Activated T-cell treated with anti-CD3 and anti-CD28 coated beads, Interleukin-2, amount 50 U/mL, for 24 hours (primary cell): ENCODE data around the gene OSBPL10.
"Not testable (repeated sequence)": the region's sequence is repeated elsewhere in the genome, so short reads cannot be mapped to it uniquely, and the experiment has no call there.

Source experiments
- DNase-seq: peaks from one replicate; pipeline ENCODE4 v3.0.0-alpha.2; 2020
- H3K27ac Mint-ChIP-seq: 2 replicates; pipeline ENCODE4 v1.8.0; 2020; ENCODE audit warnings: mild to moderate bottlenecking, mixed read lengths
- H3K27me3 Mint-ChIP-seq: 2 replicates; pipeline ENCODE4 v1.8.0; 2020; ENCODE audit warnings: mixed read lengths
- H3K36me3 Mint-ChIP-seq: 2 replicates; pipeline ENCODE4 v1.8.0; 2020; ENCODE audit warnings: low read depth, mixed read lengths
- H3K4me1 Mint-ChIP-seq: 2 replicates; pipeline ENCODE4 v1.8.0; 2020; ENCODE audit warnings: low read depth, mixed read lengths
- H3K4me3 Mint-ChIP-seq: 2 replicates; pipeline ENCODE4 v1.8.0; 2020; ENCODE audit warnings: mild to moderate bottlenecking, moderate library complexity, mixed read lengths
- H3K9me3 Mint-ChIP-seq: 2 replicates; pipeline ENCODE4 v1.8.0; 2020; ENCODE audit warnings: mixed read lengths

The OSBPL10 gene

GRCh38 chr3:31690771-31691170 is 290.3 kb downstream of the OSBPL10 start:
- H3K36me3 Mint-ChIP-seq, result no peaks in the 10 kb centered on the region

GRCh38 chr3:31689523-31689922 is 291.5 kb downstream of the OSBPL10 start:
- H3K9me3 Mint-ChIP-seq, DNase-seq, H3K27me3 Mint-ChIP-seq, H3K27ac Mint-ChIP-seq, H3K4me3 Mint-ChIP-seq, H3K4me1 Mint-ChIP-seq, H3K36me3 Mint-ChIP-seq: not testable (repeated sequence)

More at GRCh38 chr3:31690771-31691170, 290.3 kb downstream of the OSBPL10 start:
- DNase-seq, result no peak
- Mint-ChIP-seq H3K27me3 (no peaks in the 10 kb centered on the region), H3K27ac (no peak overlapping the region), H3K9me3 (peaks cover 3% of the 10 kb centered on the region), H3K4me3 (no peak overlapping the region), H3K4me1 (no peaks in the 10 kb centered on the region)

- Mint-ChIP-seq H3K4me3 (no peak overlapping the region), H3K36me3 (no peaks in the 10 kb centered on the region), H3K27ac (no peak overlapping the region), H3K4me1 (no peaks in the 10 kb centered on the region), H3K9me3 (peaks cover 3% of the 10 kb centered on the region), H3K27me3 (no peaks in the 10 kb centered on the region)
- no peak for DNase-seq
These were observed 292.1 kb downstream of the OSBPL10 start for GRCh38 chr3:31688984-31689383.

- H3K27ac Mint-ChIP-seq, result no peak overlapping the region
- H3K36me3 Mint-ChIP-seq, result no peaks in the 10 kb centered on the region
- no peak for DNase-seq
These were observed 293.9 kb downstream of the OSBPL10 start for GRCh38 chr3:31687020-31687802.

GRCh38 chr3:31680072-31680870 is 300.8 kb downstream of the OSBPL10 start:
- Mint-ChIP-seq H3K4me3 (no peak overlapping the region), H3K27me3 (no peaks in the 10 kb centered on the region), H3K36me3 (no peaks in the 10 kb centered on the region), H3K9me3 (no peaks in the 10 kb centered on the region), H3K27ac (no peak overlapping the region), H3K4me1 (no peaks in the 10 kb centered on the region)
- DNase-seq, result no peak

More at GRCh38 chr3:31687020-31687802, 293.9 kb downstream of the OSBPL10 start:
- Mint-ChIP-seq H3K4me3 (no peak overlapping the region), H3K27me3 (no peaks in the 10 kb centered on the region), H3K4me1 (no peaks in the 10 kb centered on the region), H3K9me3 (peaks cover 3% of the 10 kb centered on the region)

- no peak overlapping the region for H3K4me3 Mint-ChIP-seq
These were observed 304.5 kb downstream of the OSBPL10 start for GRCh38 chr3:31676556-31676955.

GRCh38 chr3:31673950-31674349 is 307.1 kb downstream of the OSBPL10 start:
- no peak for DNase-seq
- Mint-ChIP-seq H3K4me1 (no peaks in the 10 kb centered on the region), H3K27me3 (no peaks in the 10 kb centered on the region), H3K9me3 (no peaks in the 10 kb centered on the region), H3K36me3 (no peaks in the 10 kb centered on the region), H3K27ac (no peak overlapping the region), H3K4me3 (no peak overlapping the region)

More at GRCh38 chr3:31676556-31676955, 304.5 kb downstream of the OSBPL10 start:
- Mint-ChIP-seq H3K27ac (no peak overlapping the region), H3K27me3 (no peaks in the 10 kb centered on the region), H3K9me3 (no peaks in the 10 kb centered on the region), H3K4me1 (no peaks in the 10 kb centered on the region), H3K36me3 (no peaks in the 10 kb centered on the region)
- no peak for DNase-seq

- no peaks in the 10 kb centered on the region for H3K9me3 Mint-ChIP-seq
- no peak overlapping the region for H3K27ac Mint-ChIP-seq
- no peak for DNase-seq
- no peaks in the 10 kb centered on the region for H3K36me3 Mint-ChIP-seq
- no peaks in the 10 kb centered on the region for H3K27me3 Mint-ChIP-seq
- H3K4me1 Mint-ChIP-seq, result no peaks in the 10 kb centered on the region
- no peak overlapping the region for H3K4me3 Mint-ChIP-seq
These were observed 309.1 kb downstream of the OSBPL10 start for GRCh38 chr3:31671976-31672375.

GRCh38 chr3:31671451-31671850 is 309.6 kb downstream of the OSBPL10 start:
- Mint-ChIP-seq H3K36me3 (no peaks in the 10 kb centered on the region), H3K4me3 (no peak overlapping the region), H3K27me3 (no peaks in the 10 kb centered on the region), H3K4me1 (no peaks in the 10 kb centered on the region), H3K27ac (no peak overlapping the region), H3K9me3 (no peaks in the 10 kb centered on the region)
- DNase-seq, result no peak

- no peak overlapping the region for H3K4me3 Mint-ChIP-seq
- no peaks in the 10 kb centered on the region for H3K9me3 Mint-ChIP-seq
- no peak overlapping the region for H3K27ac Mint-ChIP-seq
- no peaks in the 10 kb centered on the region for H3K36me3 Mint-ChIP-seq
- no peaks in the 10 kb centered on the region for H3K4me1 Mint-ChIP-seq
- no peak for DNase-seq
- H3K27me3 Mint-ChIP-seq, result no peaks in the 10 kb centered on the region
These were observed 310.3 kb downstream of the OSBPL10 start for GRCh38 chr3:31670722-31671121.

GRCh38 chr3:31670136-31670535 is 310.9 kb downstream of the OSBPL10 start:
- DNase-seq, result no peak
- no peaks in the 10 kb centered on the region for H3K4me1 Mint-ChIP-seq
- no peaks in the 10 kb centered on the region for H3K9me3 Mint-ChIP-seq
- H3K27ac Mint-ChIP-seq, result no peak overlapping the region
- H3K4me3 Mint-ChIP-seq, result no peak overlapping the region
- no peaks in the 10 kb centered on the region for H3K36me3 Mint-ChIP-seq
- peaks cover under 1% of the 10 kb centered on the region for H3K27me3 Mint-ChIP-seq

GRCh38 chr3:31668242-31668641 is 312.8 kb downstream of the OSBPL10 start:
- DNase-seq, result no peak
- H3K36me3 Mint-ChIP-seq, result no peaks in the 10 kb centered on the region
- H3K4me1 Mint-ChIP-seq, result no peaks in the 10 kb centered on the region
- H3K27me3 Mint-ChIP-seq, result peaks cover 6% of the 10 kb centered on the region
- H3K9me3 Mint-ChIP-seq, result no peaks in the 10 kb centered on the region
- no peak overlapping the region for H3K27ac Mint-ChIP-seq
- no peak overlapping the region for H3K4me3 Mint-ChIP-seq

GRCh38 chr3:31667582-31667981 is 313.5 kb downstream of the OSBPL10 start:
- H3K27ac Mint-ChIP-seq, result no peak overlapping the region
- no peaks in the 10 kb centered on the region for H3K9me3 Mint-ChIP-seq
- H3K4me3 Mint-ChIP-seq, result no peak overlapping the region
- peaks cover 6% of the 10 kb centered on the region for H3K27me3 Mint-ChIP-seq
- H3K36me3 Mint-ChIP-seq, result no peaks in the 10 kb centered on the region
- H3K4me1 Mint-ChIP-seq, result no peaks in the 10 kb centered on the region
- DNase-seq, result no peak

- peaks cover 6% of the 10 kb centered on the region for H3K27me3 Mint-ChIP-seq
- H3K9me3 Mint-ChIP-seq, result peaks cover 9% of the 10 kb centered on the region
- H3K4me1 Mint-ChIP-seq, result peaks cover 2% of the 10 kb centered on the region
- no peak for DNase-seq
- H3K27ac Mint-ChIP-seq, result no peak overlapping the region
- no peak overlapping the region for H3K4me3 Mint-ChIP-seq
- H3K36me3 Mint-ChIP-seq, result no peaks in the 10 kb centered on the region
These were observed 317.0 kb downstream of the OSBPL10 start for GRCh38 chr3:31664031-31664430.
